Measurements from ENCODE around the gene LRRC4C. TPM values are rescaled to one million over a fixed set of nuclear protein-coding genes. Genes with fewer than 3 reads are reported as not detected.

LRRC4C gene
- polyA plus RNA-seq, 1 of the 3 experiments (the other 2 are of a cell fraction): 0.16 TPM

- WGBS (ENCODE audit: low lambda C conversion rate): 3% methylated on average over 4 of the region's 4 CpGs
- Histone ChIP-seq H3K27me3 (ENCODE audit: insufficient read depth) (no peaks in the 10 kb centered on the region), H3K4me2 (no peak overlapping the region), H2AFZ (ENCODE audit: low read depth) (no peak overlapping the region), H3K27ac (ENCODE audit: low read depth in 2 of 2, low read length in 1 of 2) (no peak overlapping the region), H3K4me1 (ENCODE audit: control insufficient read depth in 1 of 2, insufficient read depth in 2 of 2, low read depth in 1 of 2, low read length in 1 of 2) (no peaks in the 10 kb centered on the region), H3K4me3 (ENCODE audit: low read depth in 2 of 2, low read length in 1 of 2) (no peak overlapping the region), H3K9ac (no peak overlapping the region), H4K20me1 (ENCODE audit: insufficient read depth) (no peaks in the 10 kb centered on the region), H3F3A (replicated peaks; ENCODE audit: insufficient read depth) (no peaks in the 10 kb centered on the region), H3K9me3 (no peaks in the 10 kb centered on the region; the same call in 1 of the 2 replicates), H3K9me2 (no peaks in the 10 kb centered on the region), H3K36me3 (replicated peaks in 1 of 2; ENCODE audit: control insufficient read depth in 1 of 2, insufficient read depth in 2 of 2, low read length in 1 of 2) (no peaks in the 10 kb centered on the region), H3K79me2 (ENCODE audit: insufficient read depth) (no peaks in the 10 kb centered on the region)
- ChIA-PET CTCF (no interaction called here), POLR2A (no interaction called here)
- TF ChIP-seq EZH2phosphoT487 (IDR thresholded peaks at IDR 0.05; ENCODE audit: borderline replicate concordance, low read depth): no peak
- no peak for TF ChIP-seq CTCF (IDR thresholded peaks at IDR 0.05)
- no peak for TF ChIP-seq TEAD4 (IDR thresholded peaks at IDR 0.05; ENCODE audit: borderline replicate concordance, insufficient read depth)
- TF ChIP-seq RCOR1 (IDR thresholded peaks at IDR 0.05; ENCODE audit: low read length): no peak
- TF ChIP-seq MXI1 (IDR thresholded peaks at IDR 0.05; ENCODE audit: low read depth, low read length): no peak
- TF ChIP-seq, protein P1, sequence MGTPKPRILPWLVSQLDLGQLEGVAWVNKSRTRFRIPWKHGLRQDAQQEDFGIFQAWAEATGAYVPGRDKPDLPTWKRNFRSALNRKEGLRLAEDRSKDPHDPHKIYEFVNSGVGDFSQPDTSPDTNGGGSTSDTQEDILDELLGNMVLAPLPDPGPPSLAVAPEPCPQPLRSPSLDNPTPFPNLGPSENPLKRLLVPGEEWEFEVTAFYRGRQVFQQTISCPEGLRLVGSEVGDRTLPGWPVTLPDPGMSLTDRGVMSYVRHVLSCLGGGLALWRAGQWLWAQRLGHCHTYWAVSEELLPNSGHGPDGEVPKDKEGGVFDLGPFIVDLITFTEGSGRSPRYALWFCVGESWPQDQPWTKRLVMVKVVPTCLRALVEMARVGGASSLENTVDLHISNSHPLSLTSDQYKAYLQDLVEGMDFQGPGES (IDR thresholded peaks at IDR 0.05; ENCODE audit: low read depth, low read length): no peak
- TF ChIP-seq USF1 (IDR thresholded peaks at IDR 0.05; ENCODE audit: borderline replicate concordance, low read depth): no peak
- TF ChIP-seq, protein P2, sequence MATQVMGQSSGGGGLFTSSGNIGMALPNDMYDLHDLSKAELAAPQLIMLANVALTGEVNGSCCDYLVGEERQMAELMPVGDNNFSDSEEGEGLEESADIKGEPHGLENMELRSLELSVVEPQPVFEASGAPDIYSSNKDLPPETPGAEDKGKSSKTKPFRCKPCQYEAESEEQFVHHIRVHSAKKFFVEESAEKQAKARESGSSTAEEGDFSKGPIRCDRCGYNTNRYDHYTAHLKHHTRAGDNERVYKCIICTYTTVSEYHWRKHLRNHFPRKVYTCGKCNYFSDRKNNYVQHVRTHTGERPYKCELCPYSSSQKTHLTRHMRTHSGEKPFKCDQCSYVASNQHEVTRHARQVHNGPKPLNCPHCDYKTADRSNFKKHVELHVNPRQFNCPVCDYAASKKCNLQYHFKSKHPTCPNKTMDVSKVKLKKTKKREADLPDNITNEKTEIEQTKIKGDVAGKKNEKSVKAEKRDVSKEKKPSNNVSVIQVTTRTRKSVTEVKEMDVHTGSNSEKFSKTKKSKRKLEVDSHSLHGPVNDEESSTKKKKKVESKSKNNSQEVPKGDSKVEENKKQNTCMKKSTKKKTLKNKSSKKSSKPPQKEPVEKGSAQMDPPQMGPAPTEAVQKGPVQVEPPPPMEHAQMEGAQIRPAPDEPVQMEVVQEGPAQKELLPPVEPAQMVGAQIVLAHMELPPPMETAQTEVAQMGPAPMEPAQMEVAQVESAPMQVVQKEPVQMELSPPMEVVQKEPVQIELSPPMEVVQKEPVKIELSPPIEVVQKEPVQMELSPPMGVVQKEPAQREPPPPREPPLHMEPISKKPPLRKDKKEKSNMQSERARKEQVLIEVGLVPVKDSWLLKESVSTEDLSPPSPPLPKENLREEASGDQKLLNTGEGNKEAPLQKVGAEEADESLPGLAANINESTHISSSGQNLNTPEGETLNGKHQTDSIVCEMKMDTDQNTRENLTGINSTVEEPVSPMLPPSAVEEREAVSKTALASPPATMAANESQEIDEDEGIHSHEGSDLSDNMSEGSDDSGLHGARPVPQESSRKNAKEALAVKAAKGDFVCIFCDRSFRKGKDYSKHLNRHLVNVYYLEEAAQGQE (IDR thresholded peaks at IDR 0.05; ENCODE audit: low read depth, low read length): no peak
- TF ChIP-seq RAD21 (IDR thresholded peaks at IDR 0.05; ENCODE audit: low read length): no peak
- DNase-seq: no peak
Observed at GRCh38 chr11:40688369-40688768, 771.1 kb downstream of the LRRC4C start.

All from SK-N-SH (cell line).